Midbrain (tissue), 1 donor: ENCODE measurements around the gene TRIB2.

ENCODE experiments used
- DNase-seq: peaks from one replicate; lab custom pipeline; 2025; lab: John Stamatoyannopoulos, UW

The TRIB2 gene

GRCh38 chr2:12778811-12779579 lies 62.3 kb downstream of the TRIB2 start:
- no peak for DNase-seq

- no peak for DNase-seq
Observed at GRCh38 chr2:12781329-12781728, 64.6 kb downstream of the TRIB2 start.

GRCh38 chr2:12787891-12788801 lies 71.4 kb downstream of the TRIB2 start:
- no peak for DNase-seq

- no peak for DNase-seq
Observed at GRCh38 chr2:12791906-12792305, 75.2 kb downstream of the TRIB2 start.
